HG03064 (cell line): ENCODE results near the gene LY6G5C.

Experiments used
- ATAC-seq: cut with Tn5 transposase; IDR thresholded peaks from one replicate; pipeline ENCODE4 v1.9.1; 2021; ENCODE audit warnings: low read depth; ENCODE audit not compliant: unreplicated experiment

Gene LY6G5C

DNA sequence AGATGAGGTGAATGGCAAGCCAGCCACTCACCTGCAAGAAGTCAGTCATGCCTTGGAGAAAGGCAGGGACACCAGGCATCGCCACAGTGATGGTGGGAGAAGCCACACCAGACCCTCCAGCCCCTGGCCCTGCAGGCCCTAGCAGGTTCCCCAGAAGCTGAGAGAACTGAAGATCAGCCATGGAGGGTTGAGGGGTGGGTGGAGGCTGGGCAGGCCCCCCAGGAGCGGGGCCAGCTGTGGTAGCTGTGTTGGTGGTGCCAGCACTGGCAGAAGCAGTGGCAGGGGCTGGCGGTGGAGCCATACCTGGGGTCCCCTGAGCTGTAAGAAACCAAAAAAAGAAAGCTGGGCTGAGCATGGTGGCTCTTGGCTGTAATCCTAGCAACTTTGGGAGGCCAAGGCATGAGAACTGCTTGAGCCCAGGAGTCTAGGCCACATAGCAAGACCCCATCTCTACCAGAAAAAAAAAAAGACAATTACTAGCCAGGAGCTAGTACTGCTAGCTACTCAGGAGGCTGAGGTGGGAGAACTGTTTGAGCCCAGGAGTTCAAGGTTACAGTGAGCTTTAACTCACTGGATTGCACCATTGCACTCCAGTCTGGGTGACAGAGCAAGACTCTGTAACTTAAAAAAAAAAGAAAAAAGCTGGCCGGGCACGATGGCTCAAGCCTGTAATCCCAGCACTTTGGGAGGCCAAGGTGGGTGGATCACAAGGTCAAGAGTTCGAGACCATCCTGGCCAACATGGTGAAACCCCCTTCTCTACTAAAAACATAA, 37.9 kb downstream of the LY6G5C start:
- ATAC-seq = no peak

DNA sequence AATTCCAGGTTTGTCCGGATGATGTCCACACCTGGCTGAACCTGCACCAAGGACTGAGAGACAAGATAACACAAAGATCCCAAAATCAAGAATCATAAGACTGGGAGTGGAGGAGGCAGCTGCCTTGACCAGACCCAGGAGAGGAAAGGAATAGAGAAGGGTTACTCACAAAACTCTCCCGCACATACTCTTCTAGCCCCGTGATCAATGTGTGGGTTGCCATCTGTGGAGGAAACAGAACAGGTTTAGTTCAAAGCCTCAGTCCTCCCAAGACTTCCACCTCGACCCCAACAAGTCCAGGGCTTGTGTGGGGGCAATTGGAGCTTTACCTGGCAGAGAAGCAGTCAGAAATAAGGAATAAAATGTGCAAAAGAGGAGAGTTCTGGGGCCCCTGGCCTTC, 39.5 kb downstream of the LY6G5C start:
- ATAC-seq = no peak

DNA sequence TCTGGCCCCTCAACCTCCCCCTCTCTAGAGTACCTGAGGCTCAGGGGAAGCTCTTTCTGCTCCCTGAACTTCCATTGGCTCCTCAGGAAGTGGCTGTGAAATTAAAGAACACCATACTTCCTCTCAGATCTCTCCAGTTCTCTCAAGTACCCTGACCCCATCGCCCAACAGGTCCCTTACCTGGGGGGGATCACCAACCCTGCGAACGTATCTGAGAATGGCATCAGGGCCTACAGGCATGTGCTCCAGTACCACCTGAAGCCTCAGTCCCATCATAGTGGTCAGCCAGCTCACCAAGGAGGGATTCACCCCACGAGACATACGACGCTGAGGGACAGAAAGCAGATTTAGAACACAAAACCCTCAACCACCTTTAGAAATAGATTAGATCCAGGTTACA, 40.3 kb downstream of the LY6G5C start:
- ATAC-seq = no peak

DNA sequence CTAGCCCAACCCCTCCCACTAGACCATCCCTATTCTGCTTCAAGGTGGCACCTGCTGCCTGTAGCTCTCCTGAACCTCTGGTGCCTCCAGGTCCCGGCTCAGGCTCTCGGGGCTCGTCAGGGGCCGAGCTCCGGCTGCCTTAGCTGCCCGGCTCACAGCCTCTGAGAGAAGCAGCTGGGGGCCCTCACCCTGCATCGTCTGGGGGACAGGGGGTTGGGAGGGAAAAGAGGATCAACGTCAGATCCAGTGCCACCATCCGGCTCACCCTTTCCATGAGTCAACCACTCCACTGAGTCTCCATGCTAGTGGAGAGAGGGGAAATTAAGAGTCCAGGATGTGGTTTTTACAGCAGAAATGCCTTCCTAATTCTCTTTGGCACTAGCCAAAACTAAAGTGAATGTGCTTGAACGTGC, 41.4 kb downstream of the LY6G5C start:
- no peak for ATAC-seq

DNA sequence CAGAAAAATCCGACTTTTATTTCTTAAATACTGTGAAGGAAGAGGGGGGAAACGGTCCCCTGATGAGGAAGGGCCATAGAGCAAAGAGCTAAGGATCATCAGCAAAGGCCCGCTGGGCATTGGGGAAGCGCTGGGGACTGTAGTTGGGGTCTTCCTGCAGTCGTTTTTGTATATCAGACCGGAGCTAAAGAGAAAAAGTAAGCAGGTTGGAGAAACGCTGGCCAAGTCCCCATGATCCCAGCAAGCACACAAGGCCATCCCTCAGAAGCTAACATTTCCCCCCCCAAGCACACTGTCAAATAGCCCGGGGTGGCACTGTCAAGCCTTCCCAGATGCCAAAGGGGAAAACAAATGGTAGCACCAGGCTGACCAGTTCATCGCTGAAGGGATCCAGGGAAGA, 41.8 kb downstream of the LY6G5C start:
- no peak for ATAC-seq

DNA sequence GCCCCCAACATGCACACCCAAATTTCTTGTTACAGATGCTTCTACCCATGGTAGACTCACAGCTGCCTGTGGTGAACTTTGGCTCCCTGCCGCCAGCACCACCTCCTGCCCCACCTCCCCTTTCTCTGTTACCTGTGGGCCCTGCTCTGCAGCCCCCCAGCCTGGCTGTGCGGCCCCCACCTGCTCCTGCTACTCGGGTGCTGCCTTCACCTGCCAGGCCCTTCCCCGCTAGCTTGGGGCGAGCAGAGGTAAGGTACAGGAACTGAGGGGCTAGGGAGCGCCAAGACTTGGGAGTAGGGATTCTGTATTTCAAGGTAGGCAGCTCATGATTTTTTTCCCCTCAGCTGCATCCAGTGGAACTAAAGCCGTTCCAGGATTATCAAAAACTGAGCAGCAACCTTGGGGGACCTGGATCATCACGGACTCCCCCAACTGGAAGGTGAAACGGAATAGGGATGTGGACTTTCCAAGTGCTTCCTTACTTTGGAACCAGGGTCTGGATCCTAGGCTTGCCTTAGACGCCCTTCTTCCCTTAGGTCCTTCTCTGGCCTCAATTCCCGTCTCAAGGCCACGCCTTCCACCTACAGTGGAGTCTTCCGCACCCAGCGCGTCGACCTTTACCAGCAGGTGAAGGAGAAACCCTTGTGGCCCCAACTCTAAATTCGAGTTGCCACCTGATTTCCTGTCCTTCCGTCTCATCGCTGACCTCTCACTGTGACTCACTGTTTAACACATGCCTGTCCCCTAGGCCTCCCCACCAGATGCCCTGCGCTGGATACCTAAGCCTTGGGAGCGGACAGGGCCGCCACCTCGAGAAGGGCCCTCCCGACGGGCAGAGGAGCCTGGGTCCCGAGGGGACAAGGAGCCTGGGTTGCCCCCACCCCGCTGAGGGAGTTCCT, 43.9 kb downstream of the LY6G5C start:
- ATAC-seq = no peak

DNA sequence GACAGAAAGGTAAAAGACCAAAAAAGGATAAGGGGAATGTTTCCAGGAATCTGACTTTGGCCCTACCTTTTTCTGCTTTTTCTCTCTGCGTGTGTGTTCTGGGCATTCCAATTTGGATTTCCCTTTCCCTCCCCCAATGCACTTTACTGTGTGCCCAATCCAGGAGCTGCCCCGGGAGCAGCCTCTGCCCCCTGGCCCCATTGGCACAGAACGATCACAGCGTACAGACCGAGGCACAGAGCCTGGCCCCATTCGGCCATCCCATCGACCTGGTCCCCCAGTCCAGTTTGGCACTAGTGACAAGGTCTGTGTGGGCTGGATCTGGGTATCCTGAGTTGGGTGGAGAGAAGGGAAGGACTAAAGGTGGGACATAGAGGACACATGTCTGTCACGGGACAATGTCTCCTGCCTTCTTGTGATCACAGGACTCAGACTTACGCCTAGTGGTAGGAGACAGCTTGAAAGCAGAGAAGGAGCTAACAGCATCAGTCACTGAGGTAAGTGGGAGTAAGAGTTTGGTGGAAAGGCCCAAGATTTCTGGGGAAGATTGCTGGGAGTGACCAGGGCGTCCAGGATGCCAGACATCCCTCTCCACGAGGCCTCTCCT, 45.8 kb downstream of the LY6G5C start:
- no peak for ATAC-seq

DNA sequence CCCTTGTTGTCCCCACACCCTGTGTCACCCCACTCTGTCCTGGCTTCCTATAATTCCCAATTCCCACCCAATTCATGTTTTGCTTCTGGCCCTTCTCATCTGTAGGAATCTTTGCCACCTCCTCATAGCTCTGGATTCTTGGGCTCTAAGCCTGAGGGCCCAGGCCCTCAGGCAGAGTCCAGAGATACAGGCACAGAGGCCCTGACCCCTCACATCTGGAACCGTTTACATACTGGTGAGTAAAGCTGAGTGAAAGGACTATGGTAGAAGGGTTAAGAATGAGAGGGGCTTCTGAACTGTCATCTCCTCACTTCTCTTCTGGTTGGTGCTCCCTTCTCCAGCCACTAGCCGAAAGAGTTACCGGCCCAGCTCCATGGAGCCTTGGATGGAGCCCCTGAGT, 46.7 kb downstream of the LY6G5C start:
- ATAC-seq = no peak

DNA sequence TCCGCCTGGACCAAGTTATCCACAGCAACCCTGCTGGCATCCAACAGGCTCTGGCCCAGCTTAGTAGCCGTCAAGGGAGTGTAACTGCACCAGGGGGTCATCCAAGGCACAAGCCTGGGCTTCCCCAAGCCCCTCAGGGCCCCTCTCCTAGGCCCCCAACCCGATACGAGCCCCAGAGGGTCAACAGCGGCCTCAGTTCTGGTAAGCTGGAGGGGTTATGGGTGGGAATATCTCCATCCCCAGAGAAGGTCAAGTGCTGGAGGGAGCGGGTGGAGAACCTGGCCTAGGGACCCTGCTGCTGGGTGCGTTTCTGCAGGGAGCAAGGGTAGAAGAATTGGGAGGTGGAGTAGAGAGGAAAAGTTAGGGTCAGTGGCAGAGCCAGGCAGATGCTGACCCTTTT, 47.4 kb downstream of the LY6G5C start:
- ATAC-seq = no peak

DNA sequence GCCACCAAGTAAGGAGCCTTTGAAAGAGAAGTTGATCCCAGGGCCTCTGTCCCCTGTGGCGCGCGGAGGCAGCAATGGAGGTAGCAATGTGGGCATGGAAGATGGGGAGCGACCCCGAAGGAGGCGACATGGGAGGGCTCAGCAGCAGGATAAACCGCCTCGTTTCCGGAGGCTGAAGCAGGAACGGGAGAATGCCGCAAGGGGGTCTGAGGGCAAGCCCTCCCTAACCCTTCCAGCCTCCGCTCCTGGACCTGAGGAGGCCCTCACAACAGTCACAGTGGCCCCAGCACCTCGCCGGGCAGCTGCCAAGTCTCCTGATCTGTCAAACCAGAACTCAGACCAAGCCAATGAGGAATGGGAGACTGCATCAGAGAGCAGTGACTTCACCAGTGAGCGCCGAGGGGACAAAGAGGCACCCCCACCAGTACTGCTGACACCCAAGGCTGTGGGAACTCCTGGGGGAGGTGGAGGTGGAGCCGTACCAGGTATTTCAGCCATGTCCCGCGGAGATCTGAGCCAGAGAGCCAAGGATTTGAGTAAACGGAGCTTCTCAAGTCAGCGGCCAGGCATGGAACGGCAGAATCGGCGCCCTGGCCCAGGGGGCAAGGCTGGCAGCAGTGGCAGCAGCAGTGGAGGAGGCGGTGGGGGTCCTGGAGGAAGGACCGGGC, 48.5 kb downstream of the LY6G5C start:
- ATAC-seq = no peak

DNA sequence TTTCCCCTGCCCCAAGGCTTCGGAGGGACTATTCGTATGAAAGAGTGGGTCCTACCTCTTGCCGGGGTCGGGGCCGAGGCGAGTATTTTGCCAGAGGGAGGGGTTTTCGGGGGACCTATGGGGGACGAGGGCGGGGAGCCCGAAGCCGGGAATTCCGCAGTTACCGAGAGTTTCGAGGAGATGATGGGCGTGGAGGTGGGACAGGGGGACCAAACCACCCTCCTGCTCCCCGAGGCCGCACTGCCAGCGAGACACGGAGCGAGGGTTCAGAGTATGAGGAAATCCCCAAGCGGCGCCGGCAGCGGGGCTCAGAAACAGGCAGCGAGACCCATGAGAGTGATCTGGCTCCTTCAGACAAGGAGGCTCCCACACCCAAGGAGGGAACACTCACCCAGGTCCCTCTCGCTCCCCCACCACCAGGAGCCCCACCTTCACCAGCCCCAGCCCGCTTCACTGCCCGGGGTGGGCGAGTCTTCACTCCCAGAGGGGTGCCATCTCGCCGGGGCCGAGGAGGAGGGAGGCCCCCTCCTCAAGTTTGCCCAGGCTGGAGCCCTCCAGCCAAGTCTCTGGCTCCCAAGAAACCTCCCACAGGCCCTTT, 49.1 kb downstream of the LY6G5C start:
- no peak for ATAC-seq

DNA sequence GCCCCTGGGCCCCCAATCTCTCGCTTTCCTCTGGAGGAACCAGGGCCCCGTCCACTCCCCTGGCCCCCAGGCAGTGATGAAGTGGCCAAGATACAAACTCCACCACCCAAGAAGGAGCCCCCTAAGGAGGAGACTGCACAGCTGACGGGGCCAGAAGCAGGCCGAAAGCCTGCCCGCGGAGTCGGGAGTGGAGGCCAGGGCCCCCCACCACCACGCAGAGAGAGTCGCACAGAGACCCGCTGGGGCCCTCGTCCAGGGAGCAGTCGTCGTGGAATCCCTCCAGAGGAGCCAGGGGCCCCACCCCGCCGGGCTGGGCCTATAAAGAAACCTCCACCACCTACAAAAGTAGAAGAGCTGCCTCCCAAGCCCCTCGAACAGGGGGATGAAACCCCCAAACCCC, 49.7 kb downstream of the LY6G5C start:
- ATAC-seq = no peak

DNA sequence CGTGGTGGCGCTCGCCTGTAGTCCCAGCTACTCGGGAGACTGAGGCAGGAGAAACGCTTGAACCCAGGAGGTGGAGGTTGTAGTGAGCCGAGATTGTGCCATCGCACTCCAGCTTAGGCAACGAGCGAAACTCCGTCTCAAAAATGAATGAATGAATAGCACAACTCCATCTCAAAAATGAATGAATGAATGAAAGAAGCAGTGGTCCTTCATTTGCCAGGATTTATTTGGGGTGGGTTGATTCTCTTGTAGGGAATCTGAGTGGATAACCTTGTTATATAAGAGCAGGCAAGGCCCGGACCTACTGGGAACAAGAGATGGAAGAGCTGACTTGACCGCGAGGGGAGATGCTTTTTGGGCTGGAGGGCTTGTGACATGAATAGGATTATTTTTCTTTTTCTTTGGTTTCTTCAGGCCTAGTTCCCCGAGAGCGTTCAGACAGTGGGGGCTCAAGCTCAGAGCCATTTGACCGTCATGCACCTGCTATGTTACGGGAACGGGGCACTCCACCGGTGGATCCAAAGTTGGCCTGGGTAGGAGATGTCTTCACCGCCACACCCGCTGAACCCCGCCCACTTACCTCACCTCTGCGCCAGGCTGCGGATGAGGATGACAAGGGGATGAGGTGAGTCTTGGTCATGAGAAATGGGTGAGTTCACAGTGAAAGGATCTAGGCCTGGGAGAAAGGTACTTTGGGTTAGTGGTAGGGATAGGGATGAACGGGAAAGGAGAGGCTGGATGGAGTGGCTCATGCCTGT, 50.5 kb downstream of the LY6G5C start:
- no peak for ATAC-seq

DNA sequence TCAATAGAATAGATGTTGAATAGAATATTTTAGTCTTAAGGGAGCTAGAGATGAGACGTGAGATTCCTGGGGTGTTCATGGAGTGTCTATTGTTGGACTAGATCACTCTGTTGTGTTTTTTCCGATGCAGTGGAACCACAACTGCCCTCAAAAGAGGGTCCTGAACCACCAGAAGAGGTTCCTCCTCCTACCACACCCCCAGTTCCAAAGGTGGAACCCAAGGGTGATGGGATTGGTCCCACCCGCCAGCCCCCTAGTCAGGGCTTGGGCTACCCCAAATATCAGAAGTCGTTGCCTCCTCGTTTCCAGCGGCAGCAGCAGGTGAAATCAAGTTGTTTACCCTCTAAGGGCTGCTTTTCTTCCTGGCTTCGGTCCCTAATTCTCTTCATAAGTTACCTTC, 51.9 kb downstream of the LY6G5C start:
- ATAC-seq = no peak

DNA sequence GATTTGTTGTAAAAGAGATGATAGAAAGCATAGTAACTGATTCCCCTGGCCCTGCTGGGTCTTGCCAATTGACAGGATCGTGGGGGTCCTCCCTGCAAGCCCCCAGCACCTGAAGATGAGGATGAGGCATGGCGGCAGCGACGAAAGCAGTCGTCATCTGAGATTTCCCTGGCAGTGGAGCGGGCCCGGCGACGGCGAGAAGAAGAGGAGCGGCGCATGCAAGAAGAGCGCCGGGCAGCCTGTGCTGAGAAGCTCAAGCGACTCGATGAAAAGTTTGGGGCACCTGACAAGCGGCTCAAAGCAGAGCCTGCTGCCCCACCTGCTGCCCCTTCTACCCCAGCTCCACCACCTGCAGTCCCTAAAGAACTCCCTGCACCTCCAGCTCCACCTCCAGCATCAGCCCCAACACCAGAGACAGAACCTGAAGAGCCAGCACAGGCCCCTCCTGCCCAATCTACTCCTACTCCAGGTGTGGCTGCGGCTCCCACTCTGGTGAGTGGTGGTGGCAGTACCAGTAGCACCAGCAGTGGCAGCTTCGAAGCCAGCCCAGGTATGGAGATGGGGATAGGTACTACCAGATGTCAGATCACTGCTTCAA, 53.1 kb downstream of the LY6G5C start:
- no peak for ATAC-seq

DNA sequence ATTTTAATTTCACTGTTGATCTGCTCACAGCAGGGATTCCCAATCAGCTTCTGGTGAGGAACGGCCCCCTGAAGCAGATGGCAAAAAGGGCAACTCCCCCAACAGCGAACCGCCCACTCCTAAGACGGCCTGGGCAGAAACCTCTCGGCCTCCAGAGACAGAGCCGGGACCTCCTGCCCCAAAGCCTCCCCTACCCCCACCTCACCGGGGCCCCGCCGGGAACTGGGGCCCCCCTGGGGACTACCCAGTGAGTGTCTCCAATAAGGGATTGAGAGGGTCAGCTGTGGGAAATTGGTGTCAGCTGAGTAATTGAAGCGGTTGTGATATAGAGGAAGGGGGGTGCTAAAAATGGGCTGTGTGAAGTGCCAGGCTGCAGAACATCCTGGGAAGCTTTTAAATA, 53.9 kb downstream of the LY6G5C start:
- ATAC-seq = no peak
